Erythroblast (primary cell): Measurements from ENCODE around the gene SIKE1.

ENCODE experiments used
- GATA1 ChIP-seq: IDR thresholded peaks from 2 replicates; pipeline ENCODE4 v1.6.1; 2011; ENCODE audit warnings: low read depth, mild to moderate bottlenecking, control low read depth, low read length, moderate library complexity
- POLR2A ChIP-seq: IDR thresholded peaks from 2 replicates; pipeline ENCODE4 v1.6.1; 2011; ENCODE audit warnings: mild to moderate bottlenecking, low read length

GRCh38 chr1:114756949-114757454, 23.5 kb downstream of the SIKE1 start:
- no peak for TF ChIP-seq POLR2A
- no peak for TF ChIP-seq GATA1
